Measurements from ENCODE around the gene MED16.
"Not testable (repeated sequence)": the region's sequence is repeated elsewhere in the genome, so short reads cannot be mapped to it uniquely, and the experiment has no call there.

Gene MED16

DNA sequence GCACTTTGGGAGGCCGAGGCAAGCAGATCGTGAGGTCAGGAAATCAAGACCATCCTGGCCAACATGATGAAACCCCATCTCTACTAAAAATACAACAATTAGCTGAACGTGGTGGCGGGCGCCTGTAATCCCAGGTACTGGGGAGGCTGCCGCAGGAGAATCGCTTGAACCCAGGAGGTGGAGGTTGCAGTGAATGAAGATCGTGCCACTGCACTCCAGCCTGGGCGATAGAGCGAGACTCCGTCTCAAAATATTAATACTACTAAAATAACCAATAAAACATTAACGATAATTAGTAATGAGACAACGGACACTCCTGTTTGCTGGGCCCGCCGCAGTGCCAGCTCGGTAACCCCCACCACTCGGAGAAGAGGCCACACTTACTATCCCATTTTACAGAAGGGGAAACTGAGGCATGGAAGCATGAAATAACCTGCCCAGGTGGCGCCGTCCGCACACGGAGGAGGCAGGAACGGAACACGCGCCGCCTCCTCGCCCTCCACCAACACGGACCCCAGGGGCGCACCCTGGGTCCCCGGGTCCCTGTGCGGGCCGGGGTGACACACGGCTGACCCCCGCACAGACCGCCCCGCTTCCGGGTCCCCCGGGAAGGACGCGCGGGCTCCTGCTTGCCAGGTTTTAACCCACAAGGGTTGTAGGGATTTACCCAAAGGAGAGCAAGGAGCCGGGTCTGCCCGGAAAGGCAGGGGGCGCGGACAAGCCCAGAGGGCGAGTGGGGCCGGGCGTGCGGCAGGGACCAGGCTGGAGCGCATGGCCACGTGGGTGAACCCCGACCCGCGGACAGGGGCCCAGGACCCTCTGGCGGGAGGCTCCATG is 18.4 kb upstream of the MED16 start:
- DNase-seq (ENCODE audit: low spot score): no peak

DNA sequence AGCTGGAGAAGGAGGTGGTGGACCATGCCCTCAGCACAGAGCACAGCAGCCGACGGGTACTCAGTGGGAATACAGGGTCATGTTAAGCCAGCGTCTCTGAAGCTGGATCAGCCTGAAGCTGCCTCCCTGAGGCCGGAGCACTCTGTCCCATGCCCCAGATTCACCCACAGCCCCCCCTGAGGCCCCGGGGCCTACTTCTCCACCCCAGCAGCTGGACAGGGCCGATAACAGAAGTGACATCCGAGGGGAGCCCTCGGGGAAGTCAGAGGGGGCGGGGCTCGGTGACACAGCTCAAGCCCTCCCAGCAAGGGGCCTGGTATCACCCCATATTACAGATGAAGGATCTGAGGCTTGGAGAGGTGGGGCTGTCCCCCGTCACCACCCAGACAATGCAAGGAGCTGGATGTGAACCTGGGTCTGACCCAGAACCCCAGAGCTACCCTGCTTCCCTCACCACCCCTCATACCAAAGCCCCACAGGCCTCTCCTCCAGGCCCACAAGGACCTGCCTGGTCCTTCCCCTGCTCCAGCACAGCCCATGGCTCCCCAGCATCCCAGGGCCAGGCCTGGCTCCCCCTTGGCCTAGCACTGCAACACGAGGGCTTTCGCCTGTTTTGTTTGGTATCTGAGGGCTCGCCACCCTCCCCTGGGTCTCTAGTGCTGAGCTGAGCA is 14.3 kb upstream of the MED16 start:
- no peak for DNase-seq (ENCODE audit: low spot score)

DNA sequence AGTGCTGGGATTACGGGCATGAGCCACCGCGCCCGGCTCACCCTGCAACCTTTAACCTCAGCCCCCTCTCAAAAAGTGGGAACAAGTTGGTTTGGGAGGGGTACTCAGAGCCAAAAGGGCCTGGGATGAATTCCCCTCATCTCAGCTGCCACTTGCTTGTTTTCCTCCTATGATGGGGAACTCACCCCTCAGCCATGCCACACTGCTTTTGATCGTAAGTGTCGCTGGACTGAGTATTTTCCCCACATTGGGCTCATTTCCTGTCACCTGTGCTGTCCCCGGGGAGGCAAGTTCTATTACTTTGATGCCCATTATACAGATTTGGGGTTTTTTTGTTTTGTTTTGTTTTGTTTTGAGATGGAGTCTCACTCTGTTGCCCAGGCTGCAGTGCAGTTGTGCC is 13.5 kb upstream of the MED16 start:
- DNase-seq (ENCODE audit: low spot score): no peak

DNA sequence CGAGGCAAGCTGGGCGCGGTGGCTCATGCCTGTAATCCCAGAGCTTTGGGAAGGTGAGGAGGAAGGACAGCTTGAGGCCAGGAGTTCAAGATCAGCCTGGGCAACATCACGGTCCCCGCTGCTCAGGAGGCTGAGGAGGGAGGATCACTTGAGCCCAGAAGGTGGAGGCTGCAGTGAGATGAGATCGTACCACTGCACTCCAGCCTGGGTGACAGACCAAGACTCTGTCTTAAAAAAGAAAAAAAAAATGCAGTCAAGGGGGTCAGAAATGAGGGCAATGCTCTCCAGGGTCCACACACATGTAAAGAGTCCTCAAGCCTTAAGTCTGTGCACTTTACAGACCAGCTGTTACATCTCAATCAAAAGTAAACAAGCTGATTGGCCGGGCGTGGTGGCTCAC is 11.6 kb upstream of the MED16 start:
- DNase-seq (ENCODE audit: low spot score): no peak

DNA sequence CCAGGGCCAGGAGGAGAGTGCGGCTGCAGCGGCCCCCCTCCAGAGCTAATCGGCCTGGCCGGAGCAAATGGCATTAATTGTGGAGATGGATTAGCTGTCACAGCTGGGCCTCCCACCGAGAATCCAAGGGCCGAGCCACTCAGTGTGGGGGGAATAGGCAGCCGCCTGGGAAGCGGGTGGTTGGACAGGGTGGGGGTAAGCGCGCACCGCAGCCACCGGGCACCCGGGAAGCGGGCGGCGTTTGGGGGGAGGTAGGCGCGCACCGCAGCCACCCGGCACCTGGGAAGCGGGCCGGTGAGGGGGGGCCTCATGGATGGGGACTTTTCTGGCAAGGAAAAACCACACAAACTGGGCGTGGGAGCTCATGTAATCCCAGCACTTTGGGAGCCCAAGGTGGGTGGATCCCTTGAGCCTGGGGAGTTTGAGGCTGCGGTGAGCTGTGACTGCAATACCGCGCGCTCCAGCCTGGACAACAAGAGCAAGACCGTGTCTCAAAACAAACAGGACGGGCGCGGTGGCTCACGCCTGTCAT is 10.3 kb upstream of the MED16 start:
- no peak for DNase-seq (ENCODE audit: low spot score)

DNA sequence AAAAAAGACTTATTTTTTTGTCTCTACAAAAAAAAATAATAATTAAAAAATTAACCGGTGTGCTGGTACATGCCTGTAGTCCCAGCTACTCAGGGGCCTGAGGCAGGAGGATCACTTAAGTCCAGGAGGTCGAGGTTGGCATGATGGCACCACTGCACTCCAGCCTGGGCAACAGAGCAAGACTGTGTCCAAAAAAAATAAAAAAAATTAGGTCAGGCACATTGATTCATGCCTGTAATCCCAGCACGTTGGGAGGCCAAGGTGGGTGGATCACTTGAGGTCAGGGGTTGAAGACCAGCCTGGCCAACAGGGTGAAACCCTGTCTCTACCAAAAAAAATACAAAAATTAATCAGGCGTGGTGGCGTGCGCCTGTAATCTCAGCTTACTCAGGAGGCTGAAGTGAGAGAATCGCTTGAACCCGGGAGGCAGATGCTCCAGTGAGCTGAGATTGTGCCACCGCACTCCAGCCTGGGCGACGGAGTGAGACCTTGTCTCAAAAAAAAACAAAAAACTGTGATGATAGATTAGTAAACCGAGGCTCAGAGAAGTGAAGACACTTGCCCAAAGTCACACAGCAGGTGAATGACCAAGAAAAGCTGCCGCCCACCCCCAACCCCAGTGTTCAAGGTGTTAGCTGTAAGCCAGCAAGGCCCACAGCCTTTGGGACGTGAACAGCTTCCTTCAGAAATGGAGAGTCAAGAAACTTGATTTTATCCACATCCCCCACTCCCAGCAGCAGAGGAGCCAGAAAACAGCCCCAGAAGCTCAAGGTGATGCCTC is 9.6 kb upstream of the MED16 start:
- DNase-seq (ENCODE audit: low spot score): no peak

DNA sequence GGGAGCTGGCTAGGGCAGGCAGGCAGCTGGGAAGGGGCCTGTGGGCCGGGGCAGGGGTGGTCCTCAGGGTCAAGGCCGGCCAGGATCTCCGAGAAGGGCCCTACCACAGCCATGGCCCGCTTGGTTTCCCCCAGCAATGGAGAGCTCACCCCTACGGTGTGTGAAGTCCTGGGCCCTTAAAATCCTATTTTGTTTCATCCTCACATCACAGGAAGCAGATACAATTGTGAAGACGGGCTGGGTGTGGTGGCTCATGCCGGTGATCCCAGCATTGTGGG is 9.0 kb upstream of the MED16 start:
- DNase-seq (ENCODE audit: low spot score): no peak

DNA sequence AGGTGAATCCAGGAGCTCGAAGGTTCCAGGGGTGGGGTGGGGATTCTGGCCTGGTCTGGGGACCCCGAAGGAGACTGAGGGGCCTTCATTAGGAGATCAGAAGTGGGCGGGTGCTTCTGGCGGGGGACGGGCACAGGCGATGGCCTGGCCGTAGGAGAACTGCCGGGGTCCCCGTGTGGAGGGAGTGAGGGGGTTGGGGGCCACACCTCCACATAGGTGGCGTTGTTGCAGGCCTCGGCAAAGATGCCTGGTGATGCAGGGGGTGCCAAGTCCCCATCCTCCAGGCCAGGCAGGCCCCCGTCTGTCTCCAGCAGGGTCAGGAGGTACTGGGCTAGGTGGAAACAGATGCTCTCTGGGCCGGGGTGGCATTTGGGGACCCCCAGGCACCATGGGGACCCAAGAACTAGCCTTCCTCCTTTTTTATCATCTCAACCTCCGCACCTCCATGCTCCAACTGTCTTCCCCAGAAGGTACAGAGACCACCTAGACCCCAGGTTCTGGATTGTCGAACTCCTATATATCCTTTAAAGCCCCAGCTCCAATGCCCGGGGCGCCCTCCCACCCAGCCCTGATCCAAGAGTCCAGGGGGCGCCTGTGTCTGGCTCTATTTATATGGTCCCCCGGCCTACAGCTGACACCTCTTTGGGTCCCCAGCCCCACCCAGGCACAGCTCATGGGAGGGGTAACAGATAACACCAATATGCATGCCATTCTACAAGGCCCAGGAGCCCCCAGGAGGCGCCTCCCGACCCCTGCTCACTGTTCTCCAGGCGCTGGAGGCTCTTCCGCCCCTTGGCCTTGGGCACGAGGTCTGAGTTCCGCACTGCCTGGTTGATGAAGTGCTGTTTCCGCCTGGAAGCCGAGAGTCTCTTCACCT is 8.5 kb upstream of the MED16 start:
- DNase-seq (ENCODE audit: low spot score): no peak

DNA sequence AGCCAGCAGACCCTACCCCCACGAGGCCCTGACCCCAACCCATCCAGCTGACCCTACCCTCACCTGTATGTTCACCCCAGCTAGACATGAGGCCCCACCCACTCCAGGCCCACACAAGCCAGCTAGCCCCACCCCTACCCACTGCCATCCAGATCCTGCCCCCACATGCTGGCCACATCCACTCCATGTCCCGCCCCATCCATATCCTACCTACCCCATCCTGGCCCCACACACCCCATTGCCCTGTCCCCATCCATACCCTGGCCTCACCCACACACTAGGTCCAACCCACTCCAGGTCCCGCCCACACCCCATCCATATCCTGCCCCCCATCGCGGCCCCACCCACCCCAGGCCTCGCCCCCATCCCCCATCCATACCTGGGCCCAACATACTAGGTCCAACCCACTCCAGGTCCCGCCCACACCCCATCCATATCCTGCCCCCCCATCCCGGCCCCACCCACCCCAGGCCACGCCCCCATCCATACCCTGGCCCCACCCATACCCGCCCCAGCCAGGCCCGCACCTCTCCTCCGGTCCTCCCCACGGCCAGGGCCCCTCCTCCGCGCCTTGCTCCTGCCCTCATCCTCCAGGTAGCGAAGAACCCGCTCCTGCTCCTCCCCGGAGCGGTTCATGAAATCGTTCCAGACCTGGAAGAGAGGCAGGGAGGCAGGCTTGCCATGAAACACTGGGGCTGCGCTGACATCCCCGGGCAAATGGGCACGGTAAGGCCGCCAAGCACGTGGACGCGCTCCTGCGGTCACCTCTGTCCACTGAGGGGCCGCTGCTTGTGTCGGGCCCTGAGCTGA is 7.5 kb upstream of the MED16 start:
- no peak for DNase-seq (ENCODE audit: low spot score)

DNA sequence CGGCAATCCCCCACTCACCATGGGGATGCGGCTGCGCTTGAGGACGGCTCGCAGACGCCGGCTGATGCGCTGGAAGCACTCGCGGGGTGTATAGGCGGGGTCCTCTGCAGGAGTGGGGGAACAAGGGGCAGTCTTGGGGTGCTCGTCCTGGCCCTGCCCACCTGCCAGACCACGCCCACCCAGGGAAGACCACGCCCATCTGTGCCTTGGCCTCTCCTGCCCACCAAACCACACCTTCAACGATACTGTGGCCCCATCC is 7.0 kb upstream of the MED16 start:
- DNase-seq (ENCODE audit: low spot score): no peak

DNA sequence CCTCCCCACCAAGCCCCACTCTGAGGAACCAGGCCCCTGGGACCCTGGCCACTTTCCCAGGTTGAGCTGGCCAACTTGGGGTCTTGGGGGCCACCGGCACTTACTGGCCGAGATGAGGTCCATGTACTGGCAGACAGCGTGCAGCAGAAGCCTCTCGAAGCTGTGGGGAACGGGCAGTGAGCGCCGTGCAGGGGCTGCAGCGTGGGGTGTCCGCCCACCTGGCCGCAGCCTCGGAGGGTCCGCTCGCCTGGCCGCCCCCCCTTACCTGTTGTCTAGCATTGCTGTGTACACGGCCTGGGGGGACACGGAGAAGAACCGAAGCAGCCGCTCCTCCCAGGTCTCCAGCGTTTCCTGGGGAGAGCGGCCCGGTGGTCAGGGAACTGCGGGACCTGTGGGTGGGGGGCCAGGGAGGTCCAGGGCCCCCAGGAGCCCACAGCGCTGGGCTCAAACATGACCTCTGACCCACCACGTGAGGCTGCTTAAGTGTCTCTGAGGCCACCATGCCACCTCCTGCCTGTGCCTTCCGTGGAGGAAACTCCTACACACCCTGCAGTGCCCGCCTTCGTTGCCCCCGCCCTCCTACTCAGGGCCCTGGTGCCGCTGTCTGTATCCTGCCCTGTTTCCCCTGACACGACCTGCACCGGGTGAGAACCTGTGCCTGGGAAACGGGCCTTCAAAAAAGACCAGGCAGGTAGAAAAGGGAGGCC is 6.5 kb upstream of the MED16 start:
- DNase-seq (ENCODE audit: low spot score): no peak

DNA sequence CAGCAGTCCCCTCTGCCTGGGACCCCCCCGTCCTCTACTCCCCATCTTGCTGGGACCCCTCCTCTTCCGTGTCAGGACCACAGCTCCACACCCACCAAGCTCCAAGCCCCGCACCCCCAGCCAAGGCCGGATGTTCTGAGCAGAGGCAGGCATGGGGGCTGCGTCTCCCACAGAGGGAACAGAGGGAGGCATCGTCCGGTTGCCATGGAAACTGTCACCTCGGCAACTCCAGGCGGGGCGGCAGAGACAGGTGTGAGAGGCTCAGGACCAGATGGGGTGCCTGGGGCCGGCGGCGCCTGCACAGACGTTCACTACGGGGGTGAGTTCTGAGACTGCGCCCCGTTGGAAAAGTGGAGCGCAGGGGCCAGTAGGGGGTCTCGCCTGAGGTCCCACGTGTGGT is 5.7 kb upstream of the MED16 start:
- no peak for DNase-seq (ENCODE audit: low spot score)

DNA sequence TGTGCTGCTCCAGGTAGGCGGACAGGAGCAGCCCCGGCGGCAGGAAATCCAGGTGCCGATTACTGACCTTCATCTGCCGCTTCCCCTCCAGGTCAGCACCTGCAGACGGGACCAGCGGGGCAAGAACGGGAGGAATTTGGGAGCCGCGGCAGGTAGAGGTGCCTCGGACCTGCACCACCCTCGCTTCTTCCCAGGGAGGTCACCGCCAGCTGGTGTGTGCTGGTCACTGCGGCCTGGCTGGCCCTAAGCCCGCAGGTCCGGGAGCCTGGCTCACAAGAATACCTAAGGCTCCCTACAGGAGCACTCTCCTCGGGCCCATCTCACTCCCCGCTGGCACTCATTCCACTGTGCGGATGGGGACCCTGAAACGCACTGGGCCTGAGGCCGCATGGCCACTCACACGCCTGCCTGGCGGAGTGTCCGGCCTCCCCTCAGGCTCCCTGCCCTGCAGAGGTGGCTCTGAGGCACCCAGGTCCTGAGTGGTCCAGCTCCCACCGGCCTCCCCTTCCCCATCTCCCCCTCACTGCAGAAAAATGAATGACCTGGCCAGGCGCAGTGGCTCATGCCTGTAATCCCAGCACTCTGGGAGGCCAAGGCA is 4.6 kb upstream of the MED16 start:
- DNase-seq (ENCODE audit: low spot score): no peak

DNA sequence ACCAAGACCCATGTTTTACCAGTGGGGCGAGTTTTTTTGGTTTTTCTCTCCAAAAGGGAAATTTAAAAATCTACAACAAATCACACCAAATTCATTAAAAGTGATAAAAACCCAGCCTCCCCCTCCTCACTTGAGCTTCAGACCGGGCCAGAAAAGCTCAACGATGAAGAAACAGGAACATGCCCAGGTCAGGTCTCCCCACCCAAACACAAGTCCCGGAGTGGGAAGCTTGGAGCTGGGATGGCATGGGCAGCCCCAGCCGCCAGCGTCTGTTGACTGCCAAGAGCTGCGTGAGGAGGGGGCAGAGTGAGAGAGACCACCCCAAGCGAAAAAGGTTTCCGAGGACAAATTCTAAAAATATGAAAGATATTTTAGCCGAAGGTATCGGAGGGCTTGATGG is 4.0 kb upstream of the MED16 start:
- DNase-seq (ENCODE audit: low spot score): no peak

DNA sequence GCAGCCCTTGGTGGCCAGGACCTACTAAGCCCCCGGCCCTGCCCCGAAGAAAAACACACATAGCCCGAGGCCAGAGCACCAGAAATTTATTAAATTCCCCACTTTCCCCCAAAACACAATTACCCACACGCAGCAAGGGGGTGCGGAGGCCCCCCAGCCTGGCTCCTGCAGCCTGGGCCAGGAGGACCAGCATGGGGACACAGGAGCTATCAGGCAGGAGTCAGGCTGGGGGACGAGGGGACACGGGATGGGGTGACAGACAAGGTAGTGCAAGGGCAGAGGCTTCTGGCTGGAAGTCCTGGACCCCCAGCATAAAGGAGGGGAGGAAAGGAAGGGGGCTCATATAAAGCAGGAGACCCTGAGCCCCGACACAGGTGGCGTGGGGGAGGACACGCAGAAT is 3.4 kb upstream of the MED16 start:
- no peak for DNase-seq (ENCODE audit: low spot score)

DNA sequence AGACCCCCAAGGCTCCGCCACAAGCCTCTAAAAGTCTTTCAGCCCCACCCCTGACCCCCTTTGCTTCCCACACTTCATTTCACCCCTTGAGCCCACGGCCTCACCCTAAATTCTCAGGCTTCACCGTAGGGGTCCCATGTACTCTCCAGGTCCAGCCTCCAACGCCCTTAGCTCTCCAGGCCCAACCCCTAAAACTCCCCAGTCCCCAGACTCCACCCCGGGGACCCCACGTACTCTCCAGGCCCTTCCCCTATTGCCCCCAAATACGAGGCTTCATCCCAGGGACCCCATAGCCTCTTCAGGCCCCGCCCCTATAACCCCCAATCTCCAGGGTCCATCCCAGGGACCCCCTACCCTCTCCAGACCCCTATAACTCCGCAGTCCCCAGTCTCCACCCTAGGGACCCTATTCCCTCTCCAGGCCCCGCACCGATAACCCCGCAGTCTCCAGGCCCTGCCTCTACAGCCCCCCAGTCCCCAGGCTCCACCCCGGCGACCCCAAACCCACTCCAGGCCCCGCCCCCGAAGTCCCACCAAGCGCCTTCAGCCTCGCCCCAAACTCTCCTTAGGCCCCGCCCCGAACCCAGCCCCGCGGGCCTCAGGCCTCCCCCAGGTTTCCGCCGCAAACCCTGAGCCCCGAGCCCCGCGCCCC is 619 bp downstream of the MED16 start:
- DNase-seq (ENCODE audit: low spot score): no peak

DNA sequence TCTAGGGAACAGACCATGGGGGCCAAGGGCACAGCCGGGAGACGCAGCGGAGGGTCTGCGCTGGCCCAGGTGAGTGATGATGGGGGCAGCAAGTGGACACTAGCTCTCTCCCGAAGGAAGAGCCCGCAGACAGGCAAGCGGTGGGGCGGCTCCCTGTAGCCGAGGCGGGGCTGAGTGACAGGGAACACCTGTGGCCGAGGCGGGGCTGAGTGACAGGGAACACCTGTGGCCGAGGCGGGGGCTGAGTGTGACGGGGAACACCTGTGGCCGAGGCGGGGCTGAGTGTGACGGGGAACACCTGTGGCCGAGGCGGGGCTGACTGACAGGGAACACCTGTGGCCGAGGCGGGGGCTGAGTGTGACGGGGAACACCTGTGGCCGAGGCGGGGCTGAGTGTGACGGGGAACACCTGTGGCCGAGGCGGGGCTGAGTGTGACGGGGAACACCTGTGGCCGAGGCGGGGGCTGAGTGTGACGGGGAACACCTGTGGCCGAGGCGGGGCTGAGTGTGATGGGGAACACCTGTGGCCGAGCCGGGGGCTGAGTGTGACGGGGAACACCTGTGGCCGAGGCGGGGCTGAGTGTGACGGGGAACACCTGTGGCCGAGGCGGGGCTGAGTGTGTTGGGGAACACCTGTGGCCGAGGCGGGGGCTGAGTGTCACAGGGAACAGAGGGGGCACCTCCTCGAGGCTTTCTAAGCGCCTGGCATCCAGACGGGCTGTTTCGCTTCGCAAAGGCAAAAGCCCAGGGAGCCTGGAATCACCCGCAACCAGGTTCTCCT is 1.4 kb downstream of the MED16 start:
- DNase-seq (ENCODE audit: low spot score): not testable (repeated sequence)

DNA sequence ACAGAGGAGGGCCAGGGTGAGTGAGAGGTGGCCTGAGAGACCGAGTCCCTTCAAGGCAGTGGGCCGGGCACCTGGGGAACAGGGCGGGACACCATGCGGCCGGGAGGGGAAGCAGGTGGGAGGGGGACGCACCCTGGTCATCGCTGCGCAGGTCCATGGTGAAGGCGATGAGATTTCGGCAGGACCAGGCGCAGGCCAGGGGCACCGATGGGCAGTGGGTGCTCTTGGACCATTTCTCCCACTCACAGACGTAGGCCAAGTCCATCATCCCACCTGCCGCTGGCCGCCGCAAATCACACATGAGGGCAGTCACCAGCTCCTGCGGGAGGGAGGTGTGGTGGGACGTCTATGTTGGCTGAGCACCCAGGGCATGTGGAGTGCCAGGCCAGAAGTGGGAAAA is 2.2 kb downstream of the MED16 start:
- no peak for DNase-seq (ENCODE audit: low spot score)

DNA sequence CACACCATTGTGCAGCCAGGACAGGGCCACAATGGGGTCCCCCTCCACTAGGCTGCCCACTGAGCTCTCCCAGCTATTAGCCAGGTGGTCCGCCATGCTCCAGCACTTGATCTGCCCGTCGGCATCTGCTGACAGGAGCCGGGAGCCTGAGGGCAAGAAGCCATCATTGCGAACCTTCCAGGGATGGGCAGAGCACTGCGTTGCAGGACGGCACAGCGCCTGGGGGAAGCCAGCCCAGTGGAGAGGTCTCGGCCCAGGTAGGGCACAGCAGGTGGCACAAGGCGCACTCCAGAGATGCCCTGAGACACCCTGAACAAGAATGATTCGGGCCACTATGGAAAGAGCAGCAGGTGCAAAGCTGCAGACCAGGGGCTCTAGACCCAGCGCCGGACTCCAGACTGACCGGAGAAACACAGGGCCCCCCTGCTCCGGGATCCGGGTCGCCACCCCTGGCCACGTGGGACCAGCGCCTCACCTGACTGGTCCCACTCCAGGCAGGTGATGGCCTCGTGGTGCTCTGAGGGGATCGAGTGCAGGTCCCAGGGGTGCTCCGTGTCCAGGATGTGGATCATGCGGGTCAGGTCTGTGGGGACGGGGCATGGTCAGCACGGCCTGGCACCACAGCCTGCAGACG is 3.2 kb downstream of the MED16 start:
- DNase-seq (ENCODE audit: low spot score): no peak
